CD4-positive, alpha-beta T cell treated with Interleukin-15 for 4 hours (primary cell): ENCODE results near the gene DOCK7.
"Not testable (repeated sequence)": the region's sequence is repeated elsewhere in the genome, so short reads cannot be mapped to it uniquely, and the experiment has no call there.

Experiments
- DNase-seq: peaks from one replicate; pipeline ENCODE4 v3.0.0-alpha.2; 2020; ENCODE audit warnings: low spot score

The DOCK7 gene

GRCh38 chr1:62530516-62531154 lies 157.6 kb downstream of the DOCK7 start:
- peak; percentile 1 for DNase-seq

DNA sequence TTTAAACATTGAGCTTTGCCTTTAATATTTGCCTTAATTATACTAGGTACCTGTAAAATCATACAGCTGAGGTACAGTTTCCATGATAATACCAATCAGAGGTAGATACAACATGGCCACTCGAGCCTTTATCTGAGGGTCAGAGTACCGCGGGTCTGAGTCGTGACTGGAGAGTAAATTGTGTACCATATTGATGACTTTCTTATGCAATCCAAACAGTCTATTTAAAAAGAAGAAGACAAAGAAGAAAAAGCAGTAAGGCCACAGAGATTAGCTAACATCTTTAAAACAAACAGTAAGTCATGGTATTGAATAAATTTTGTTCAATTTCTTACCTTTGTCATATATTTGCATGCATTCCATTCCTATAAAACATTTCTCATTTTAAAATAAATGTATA lies 159.0 kb downstream of the DOCK7 start:
- DNase-seq, result no peak

- DNase-seq, result peak; percentile 2
Observed at GRCh38 chr1:62528015-62528414, 160.2 kb downstream of the DOCK7 start.

- DNase-seq, result not testable (repeated sequence)
Observed at GRCh38 chr1:62527346-62527745, 160.8 kb downstream of the DOCK7 start.

DNA sequence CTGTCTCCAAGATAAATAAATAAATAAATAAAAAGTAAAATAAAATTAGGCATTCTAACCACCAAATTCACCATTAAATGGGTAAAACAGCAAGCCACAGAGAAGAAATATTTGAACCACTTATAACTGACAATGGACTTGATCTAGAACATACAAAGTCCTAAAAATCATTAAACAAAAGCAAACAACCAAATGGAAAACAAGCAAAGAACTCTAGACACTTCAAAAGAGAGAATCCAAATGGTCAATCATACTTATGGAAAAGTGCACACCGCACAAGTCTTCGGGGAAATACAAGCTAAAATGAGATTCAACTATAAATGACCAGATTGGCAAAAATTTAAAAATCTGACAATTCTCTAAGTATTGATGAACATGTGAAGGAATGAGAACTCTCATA lies 164.3 kb downstream of the DOCK7 start:
- no peak for DNase-seq

- no peak for DNase-seq
Observed at GRCh38 chr1:62516600-62516999, 171.6 kb downstream of the DOCK7 start.

GRCh38 chr1:62514746-62515423 lies 173.3 kb downstream of the DOCK7 start:
- no peak for DNase-seq

GRCh38 chr1:62513013-62513412 lies 175.2 kb downstream of the DOCK7 start:
- no peak for DNase-seq

GRCh38 chr1:62509028-62509427 lies 179.2 kb downstream of the DOCK7 start:
- no peak for DNase-seq

- DNase-seq, result peak; percentile 13
Observed at GRCh38 chr1:62508187-62508758, 179.9 kb downstream of the DOCK7 start.

GRCh38 chr1:62500210-62500609 lies 188.0 kb downstream of the DOCK7 start:
- no peak for DNase-seq

DNA sequence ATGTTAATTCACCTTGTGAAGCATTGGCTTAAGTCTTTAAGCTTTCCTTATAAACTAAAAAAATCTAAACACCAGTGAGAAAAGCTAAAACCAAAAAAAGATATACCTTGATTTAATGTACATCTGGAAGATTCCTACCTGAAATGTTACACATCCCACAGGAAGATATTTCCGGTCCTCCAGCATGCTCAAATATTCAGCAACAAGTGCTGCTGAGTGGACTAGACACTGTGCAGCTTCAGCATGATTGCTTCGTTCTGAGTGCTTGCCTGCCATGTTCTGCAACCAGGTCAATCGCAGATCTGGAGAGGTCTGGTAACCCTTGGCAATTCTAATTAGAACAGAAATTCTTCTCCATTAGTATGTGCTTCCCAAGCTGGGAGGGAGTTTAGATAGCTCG lies 194.0 kb downstream of the DOCK7 start:
- DNase-seq, result no peak

DNA sequence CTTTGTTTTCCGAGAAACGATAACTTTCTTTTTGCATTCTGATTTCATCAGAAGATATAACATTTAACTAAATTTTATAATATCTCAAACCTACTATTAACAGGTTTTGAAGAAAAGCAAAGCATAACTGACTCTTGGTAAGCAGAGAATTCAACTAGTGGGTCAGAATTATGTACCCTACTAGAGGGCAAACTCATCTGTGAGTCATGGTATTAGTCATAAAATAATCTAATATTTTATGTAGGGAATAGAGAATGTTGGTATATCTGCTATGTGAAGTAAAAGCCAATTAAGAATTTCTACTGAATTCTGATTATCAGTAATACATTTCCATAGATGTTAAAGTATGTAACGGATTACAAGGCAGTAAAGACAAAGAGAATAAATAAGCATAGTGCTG lies 194.5 kb downstream of the DOCK7 start:
- no peak for DNase-seq

DNA sequence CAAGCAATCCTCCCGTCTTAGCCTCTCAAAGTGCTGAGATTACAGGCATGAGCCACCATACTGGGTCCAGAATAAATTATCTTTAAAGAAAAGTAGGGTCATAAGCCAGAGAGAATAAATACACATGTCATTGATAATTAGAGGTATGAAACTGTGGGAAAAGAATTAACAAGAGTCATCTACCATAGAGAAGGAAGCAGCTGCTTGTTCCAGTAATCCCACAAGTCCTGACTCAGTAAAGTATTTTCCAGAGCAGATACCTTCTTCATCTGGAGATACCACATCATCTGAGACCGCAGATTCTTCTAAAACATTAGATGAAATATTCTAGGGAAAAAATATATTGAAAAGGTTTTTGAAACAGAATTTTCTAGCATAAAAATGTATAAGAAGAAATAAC lies 195.7 kb downstream of the DOCK7 start:
- DNase-seq, result no peak

DNA sequence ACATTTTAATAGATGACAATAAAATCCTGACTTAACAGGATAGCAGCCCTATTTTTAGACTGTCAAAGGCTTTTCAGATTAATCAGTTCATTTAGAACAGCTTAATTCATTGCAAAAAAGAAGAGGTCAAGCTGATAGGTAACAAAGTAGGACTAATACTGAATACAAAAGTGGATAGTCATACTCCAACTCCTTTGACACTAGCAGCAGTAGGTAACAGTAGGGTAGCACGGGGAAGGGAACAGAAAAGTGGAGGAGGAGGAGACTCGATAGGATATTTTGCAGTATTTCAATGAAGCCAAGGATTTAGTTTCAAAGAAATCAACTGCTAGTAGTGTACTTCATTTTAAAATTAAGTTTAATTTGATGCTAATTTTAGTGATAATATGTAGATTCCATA lies 200.2 kb downstream of the DOCK7 start:
- no peak for DNase-seq

GRCh38 chr1:62484824-62485468 lies 203.2 kb downstream of the DOCK7 start:
- DNase-seq, result no peak

DNA sequence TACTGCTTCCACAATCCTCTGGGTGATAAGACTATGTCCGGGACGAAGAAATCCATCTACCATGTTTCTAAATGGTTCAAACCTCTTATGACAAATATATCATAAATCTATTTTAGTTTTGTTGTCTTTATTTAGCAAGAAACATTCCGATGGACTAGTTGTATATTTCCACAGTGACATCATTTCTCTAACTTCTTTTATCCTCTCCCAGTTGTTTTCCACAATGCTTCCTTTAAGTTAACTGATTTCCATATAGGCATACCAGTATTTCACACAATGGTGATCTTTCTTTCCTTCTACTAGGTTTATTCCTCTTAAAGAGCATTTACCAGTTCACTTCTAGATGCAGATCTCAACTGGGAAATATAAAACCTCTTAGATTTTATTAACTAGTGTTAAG lies 206.5 kb downstream of the DOCK7 start:
- no peak for DNase-seq

GRCh38 chr1:62476525-62477219 lies 211.5 kb downstream of the DOCK7 start:
- DNase-seq, result no peak

DNA sequence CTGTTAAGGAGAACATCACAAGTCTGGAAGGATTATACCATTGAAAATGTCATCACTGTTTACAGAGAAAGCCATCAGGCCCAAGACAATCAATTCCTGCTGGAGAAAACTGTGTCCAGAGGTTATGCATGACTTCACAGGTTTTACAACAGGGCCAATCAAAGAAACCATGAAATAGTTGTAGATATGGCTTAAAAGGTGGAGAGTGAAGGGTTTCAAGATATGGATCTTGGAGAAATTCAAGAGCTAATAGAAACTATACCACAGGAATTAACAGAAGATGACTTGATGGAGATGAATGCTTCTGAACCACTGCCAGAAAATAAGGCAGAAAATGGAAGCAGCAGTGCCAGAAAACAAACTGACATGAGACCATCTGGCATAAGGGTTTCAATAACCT lies 221.1 kb downstream of the DOCK7 start:
- DNase-seq, result no peak

GRCh38 chr1:62462370-62462769 lies 225.8 kb downstream of the DOCK7 start:
- no peak for DNase-seq

GRCh38 chr1:62457955-62458354 lies 230.2 kb downstream of the DOCK7 start:
- DNase-seq, result no peak

- no peak for DNase-seq
Observed at GRCh38 chr1:62452951-62453350, 235.2 kb downstream of the DOCK7 start.

- no peak for DNase-seq
Observed at GRCh38 chr1:62450301-62450700, 237.9 kb downstream of the DOCK7 start.
